Neural progenitor cell (in vitro differentiated cells): Measurements from ENCODE around the gene ATL1. TPM values are rescaled to one million over a fixed set of nuclear protein-coding genes. Genes with fewer than 3 reads are reported as not detected.
A peak's percentile ranks its signal among the peaks of the same experiment; 100 is the strongest.

Experiments
- DNase-seq: peaks from one replicate; pipeline ENCODE4 v3.0.0-alpha.2; 2016; ENCODE audit warnings: low spot score
- H2AFZ ChIP-seq: fragments of 200-600 bp; sonication (generic); replicated peaks from 2 replicates; pipeline ENCODE4 v1.6.1; 2016; ENCODE audit warnings: antibody characterized with exemption
- H3F3A ChIP-seq: fragments of 200-600 bp; sonication (generic); 2 replicates; pipeline ENCODE4 v1.6.1; 2016; ENCODE audit warnings: antibody characterized with exemption, low read depth
- H3K27ac ChIP-seq: fragments of 200-600 bp; sonication (generic); 2 replicates; pipeline ENCODE4 v1.5.1; 2016; ENCODE audit warnings: mild to moderate bottlenecking
- H3K27me3 ChIP-seq: fragments of 200-600 bp; sonication (generic); 2 replicates; pipeline ENCODE4 v1.6.1; 2016; ENCODE audit warnings: mild to moderate bottlenecking, moderate library complexity
- H3K36me3 ChIP-seq: fragments of 200-600 bp; sonication (generic); 2 replicates; pipeline ENCODE4 v1.5.1; 2016
- H3K4me1 ChIP-seq: fragments of 200-600 bp; sonication (generic); 2 replicates; pipeline ENCODE4 v1.6.1; 2016; ENCODE audit warnings: mixed run types
- H3K4me2 ChIP-seq: fragments of 200-600 bp; sonication (generic); 2 replicates; pipeline ENCODE4 v1.6.1; 2016
- H3K4me3 ChIP-seq: fragments of 200-600 bp; sonication (generic); 2 replicates; pipeline ENCODE4 v1.5.1; 2016
- H3K79me2 ChIP-seq: fragments of 200-600 bp; sonication (generic); 2 replicates; pipeline ENCODE4 v1.6.1; 2016; ENCODE audit warnings: low read depth
- H3K9ac ChIP-seq: fragments of 200-600 bp; sonication (generic); 2 replicates; pipeline ENCODE4 v1.6.1; 2016
- H3K9me3 ChIP-seq: fragments of 200-600 bp; sonication (generic); 2 replicates; pipeline ENCODE4 v1.5.1; 2016; ENCODE audit warnings: low read depth
- H4K20me1 ChIP-seq: fragments of 200-600 bp; sonication (generic); 2 replicates; pipeline ENCODE4 v1.6.1; 2016; ENCODE audit warnings: low read depth
- H3K27ac Mint-ChIP-seq: 3 replicates; pipeline ENCODE4 v1.8.0; 2021; ENCODE audit warnings: mixed read lengths
- H3K27me3 Mint-ChIP-seq: 2 replicates; pipeline ENCODE4 v1.8.0; 2022; ENCODE audit warnings: low read depth, mild to moderate bottlenecking, inconsistent platforms, moderate library complexity, mixed read lengths; ENCODE audit not compliant: insufficient read depth
- H3K36me3 Mint-ChIP-seq: 3 replicates; pipeline ENCODE4 v1.8.0; 2021; ENCODE audit warnings: mixed read lengths
- H3K4me1 Mint-ChIP-seq: 3 replicates; pipeline ENCODE4 v1.8.0; 2021; ENCODE audit warnings: mixed read lengths
- H3K4me3 Mint-ChIP-seq: 3 replicates; pipeline ENCODE4 v1.8.0; 2021; ENCODE audit warnings: mild to moderate bottlenecking, moderate library complexity, mixed read lengths
- H3K9me3 Mint-ChIP-seq: 3 replicates; pipeline ENCODE4 v1.8.0; 2020; ENCODE audit warnings: mixed read lengths
- EZH2 ChIP-seq: fragments of 200-600 bp; sonication (generic); IDR thresholded peaks from 2 replicates; pipeline ENCODE4 v1.6.1; 2017; ENCODE audit warnings: antibody characterized with exemption, mild to moderate bottlenecking, moderate library complexity
- EZH2phosphoT487 ChIP-seq: fragments of 200-600 bp; sonication (generic); IDR thresholded peaks from 2 replicates; pipeline ENCODE4 v1.6.1; 2017; ENCODE audit warnings: antibody characterized with exemption
- total RNA-seq: library from RNA; depleted of rRNA; stranded (reverse); fragments of >200 nt; gene quantifications from 2 replicates; pipeline ENCODE4 v1.2.3, GENCODE V29; 2015; ENCODE audit warnings: low replicate concordance
- TF ChIP-seq, protein P1 (sequence below): fragments of 200-600 bp; sonication (generic); IDR thresholded peaks from 2 replicates; pipeline ENCODE4 v1.5.1; 2017; ENCODE audit warnings: antibody characterized with exemption, mild to moderate bottlenecking

ATL1 gene
- total RNA-seq, 1 donor from 2014 or later: 11.8 TPM

DNA sequence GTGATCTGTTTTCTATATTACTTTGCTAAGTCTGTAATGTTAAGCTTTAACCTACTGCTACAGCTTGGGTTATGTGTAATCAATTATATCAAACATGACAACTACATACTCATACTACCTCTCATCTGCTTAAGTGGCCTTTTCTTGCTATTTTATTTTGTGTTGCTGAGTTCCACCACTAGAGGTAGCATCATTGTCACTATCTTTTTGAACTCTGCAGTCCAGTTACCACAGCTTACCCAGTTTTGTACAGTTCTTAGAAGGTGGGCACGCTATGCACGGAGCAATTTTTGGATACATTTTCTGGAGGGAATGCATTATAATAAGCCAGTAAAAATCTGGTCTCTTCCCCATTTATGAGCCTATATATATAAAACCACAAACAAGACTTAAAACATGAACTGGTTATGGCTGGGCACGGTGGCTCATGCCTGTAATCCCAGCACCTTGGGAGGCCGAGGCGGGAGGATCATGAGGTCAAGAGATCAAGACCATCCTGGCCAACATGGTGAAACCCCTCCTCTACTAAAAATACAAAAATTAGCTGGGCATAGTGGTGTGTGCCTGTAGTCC lies 59.7 kb downstream of the ATL1 start:
- Histone ChIP-seq H3K4me1 (no peaks in the 10 kb centered on the region), H3K4me3 (no peak overlapping the region), H3K9me3 (no peaks in the 10 kb centered on the region), H3K27me3 (no peaks in the 10 kb centered on the region), H3K9ac (no peak overlapping the region), H3K27ac (no peak overlapping the region), H3K4me2 (no peak overlapping the region), H3K79me2 (no peaks in the 10 kb centered on the region), H3K36me3 (no peaks in the 10 kb centered on the region), H3F3A (no peaks in the 10 kb centered on the region), H4K20me1 (no peaks in the 10 kb centered on the region), H2AFZ (no peak overlapping the region)
- Mint-ChIP-seq H3K4me1 (no peaks in the 10 kb centered on the region), H3K4me3 (no peak overlapping the region), H3K36me3 (peaks cover 2% of the 10 kb centered on the region), H3K27ac (no peak overlapping the region), H3K9me3 (no peaks in the 10 kb centered on the region), H3K27me3 (no peaks in the 10 kb centered on the region)
- DNase-seq: peak; percentile 22
- no peak for TF ChIP-seq EZH2phosphoT487
- no peak for TF ChIP-seq EZH2
- TF ChIP-seq, protein P1, sequence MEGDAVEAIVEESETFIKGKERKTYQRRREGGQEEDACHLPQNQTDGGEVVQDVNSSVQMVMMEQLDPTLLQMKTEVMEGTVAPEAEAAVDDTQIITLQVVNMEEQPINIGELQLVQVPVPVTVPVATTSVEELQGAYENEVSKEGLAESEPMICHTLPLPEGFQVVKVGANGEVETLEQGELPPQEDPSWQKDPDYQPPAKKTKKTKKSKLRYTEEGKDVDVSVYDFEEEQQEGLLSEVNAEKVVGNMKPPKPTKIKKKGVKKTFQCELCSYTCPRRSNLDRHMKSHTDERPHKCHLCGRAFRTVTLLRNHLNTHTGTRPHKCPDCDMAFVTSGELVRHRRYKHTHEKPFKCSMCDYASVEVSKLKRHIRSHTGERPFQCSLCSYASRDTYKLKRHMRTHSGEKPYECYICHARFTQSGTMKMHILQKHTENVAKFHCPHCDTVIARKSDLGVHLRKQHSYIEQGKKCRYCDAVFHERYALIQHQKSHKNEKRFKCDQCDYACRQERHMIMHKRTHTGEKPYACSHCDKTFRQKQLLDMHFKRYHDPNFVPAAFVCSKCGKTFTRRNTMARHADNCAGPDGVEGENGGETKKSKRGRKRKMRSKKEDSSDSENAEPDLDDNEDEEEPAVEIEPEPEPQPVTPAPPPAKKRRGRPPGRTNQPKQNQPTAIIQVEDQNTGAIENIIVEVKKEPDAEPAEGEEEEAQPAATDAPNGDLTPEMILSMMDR: peak; percentile 60

DNA sequence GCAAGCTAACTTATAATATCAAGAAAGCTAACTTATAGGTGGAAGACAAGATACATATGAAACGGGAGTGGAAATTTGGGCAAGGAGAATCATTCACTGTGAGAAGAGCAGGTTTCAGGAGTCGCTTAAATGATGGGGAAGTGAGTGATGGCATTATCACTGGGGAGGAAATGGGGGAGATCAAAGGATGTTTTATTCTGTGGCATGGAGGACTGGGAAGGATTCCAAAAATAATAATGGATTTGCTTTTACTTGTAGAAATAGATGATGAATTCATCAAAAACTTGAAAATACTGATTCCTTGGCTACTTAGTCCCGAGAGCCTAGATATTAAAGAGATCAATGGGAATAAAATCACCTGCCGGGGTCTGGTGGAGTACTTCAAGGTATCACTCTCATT lies 60.4 kb downstream of the ATL1 start:
- Histone ChIP-seq H3K4me3 (no peak overlapping the region), H3F3A (no peaks in the 10 kb centered on the region), H3K27ac (no peak overlapping the region), H4K20me1 (no peaks in the 10 kb centered on the region), H3K36me3 (no peaks in the 10 kb centered on the region), H3K4me2 (no peak overlapping the region), H3K9ac (no peak overlapping the region), H2AFZ (no peak overlapping the region), H3K9me3 (no peaks in the 10 kb centered on the region), H3K79me2 (no peaks in the 10 kb centered on the region), H3K27me3 (no peaks in the 10 kb centered on the region), H3K4me1 (no peaks in the 10 kb centered on the region)
- H3K9me3 Mint-ChIP-seq: no peaks in the 10 kb centered on the region
- no peak for DNase-seq
- no peak overlapping the region for H3K27ac Mint-ChIP-seq
- TF ChIP-seq EZH2 (no peak), EZH2phosphoT487 (no peak)
- TF ChIP-seq, protein P1: no peak
- H3K4me1 Mint-ChIP-seq: no peaks in the 10 kb centered on the region
- no peaks in the 10 kb centered on the region for H3K27me3 Mint-ChIP-seq
- H3K4me3 Mint-ChIP-seq: no peak overlapping the region
- peaks cover 2% of the 10 kb centered on the region for H3K36me3 Mint-ChIP-seq

GRCh38 chr14:50622978-50623377 lies 63.0 kb downstream of the ATL1 start:
- H3K36me3 Mint-ChIP-seq: peaks cover 2% of the 10 kb centered on the region
- DNase-seq: no peak

More at GRCh38 chr14:50622978-50623377, 63.0 kb downstream of the ATL1 start:
- no peaks in the 10 kb centered on the region for H3K27me3 Mint-ChIP-seq
- Histone ChIP-seq H2AFZ (no peak overlapping the region), H3K27ac (no peak overlapping the region), H3K27me3 (no peaks in the 10 kb centered on the region), H3F3A (no peaks in the 10 kb centered on the region), H3K9ac (no peak overlapping the region), H3K4me3 (no peak overlapping the region), H3K9me3 (no peaks in the 10 kb centered on the region), H3K36me3 (no peaks in the 10 kb centered on the region), H3K4me1 (no peaks in the 10 kb centered on the region), H4K20me1 (no peaks in the 10 kb centered on the region), H3K4me2 (no peak overlapping the region), H3K79me2 (no peaks in the 10 kb centered on the region)
- H3K27ac Mint-ChIP-seq: no peak overlapping the region
- H3K9me3 Mint-ChIP-seq: no peaks in the 10 kb centered on the region
- H3K4me1 Mint-ChIP-seq: no peaks in the 10 kb centered on the region
- H3K4me3 Mint-ChIP-seq: no peak overlapping the region
- no peak for TF ChIP-seq EZH2
- TF ChIP-seq, protein P1: no peak
- TF ChIP-seq EZH2phosphoT487: no peak
